Measurements from ENCODE around the gene GPC3. TPM values are rescaled to one million over a fixed set of nuclear protein-coding genes. Genes with fewer than 3 reads are reported as not detected.
"Not testable (repeated sequence)": the region's sequence is repeated elsewhere in the genome, so short reads cannot be mapped to it uniquely, and the experiment has no call there.

The GPC3 gene
- polyA plus RNA-seq, 3 donors = not detected

GRCh38 chrX:134020910-134021309, 35.5 kb upstream of the GPC3 start:
- peaks cover 0 to 2% (median 0%) of the 10 kb centered on the region in 7 donors for H3K9me3 Mint-ChIP-seq
- no peak overlapping the region for H3K27ac ChIP-seq (ENCODE audit: low read depth in 1 of 2, low read length in 2 of 2)
- intact Hi-C loops (cut with micrococcal nuclease) = no loop called here
- no peaks in the 10 kb centered on the region for H3K36me3 ChIP-seq (replicated peaks in 1 of 2; ENCODE audit: control insufficient read depth in 1 of 2, insufficient read depth in 2 of 2, low read length in 2 of 2)
- no peak overlapping the region for H3K4me2 ChIP-seq (replicated peaks; ENCODE audit: extremely low read depth, low read length, poor library complexity, severe bottlenecking)
- DNase-seq = no peak
- no CpG with 5 or more reads among the region's 2 CpGs for WGBS (ENCODE audit: insufficient coverage)
- no peak overlapping the region for H2AFZ ChIP-seq (ENCODE audit: insufficient read depth, low read depth, low read length, poor library complexity, severe bottlenecking)
- no peak overlapping the region for H3K27ac Mint-ChIP-seq
- H3K27me3 ChIP-seq (ENCODE audit: control insufficient read depth in 2 of 2, insufficient read depth in 2 of 2, low read length in 2 of 2) = no peaks in the 10 kb centered on the region
- H3K4me3 Mint-ChIP-seq = no peak overlapping the region
- H3K36me3 Mint-ChIP-seq = no peaks in the 10 kb centered on the region
- no peak for TF ChIP-seq CTCF (IDR thresholded peaks at IDR 0.05)
- peaks cover 0 to 3% (median 2%) of the 10 kb centered on the region in 3 donors for H3K27me3 Mint-ChIP-seq (ENCODE audit: low read depth in 3 of 3)
- H4K20me1 ChIP-seq (ENCODE audit: insufficient read depth, low read length) = no peaks in the 10 kb centered on the region
- no peaks in the 10 kb centered on the region for H3K9me3 ChIP-seq (replicated peaks in 1 of 2; ENCODE audit: control insufficient read depth in 1 of 2, insufficient read depth in 1 of 2, low read length in 2 of 2)
- no peak overlapping the region for H3K4me3 ChIP-seq (replicated peaks in 1 of 3; ENCODE audit: low read depth in 2 of 3, low read length in 3 of 3)
- H3K4me1 ChIP-seq (ENCODE audit: control insufficient read depth in 1 of 2, insufficient read depth in 2 of 2, low read length in 2 of 2) = peaks cover 0 to 5% of the 10 kb centered on the region in 2 donors
- no peaks in the 10 kb centered on the region for H3K4me1 Mint-ChIP-seq
- H3K9ac ChIP-seq (ENCODE audit: insufficient read depth, low read length, poor library complexity, severe bottlenecking) = no peak overlapping the region
- no peaks in the 10 kb centered on the region for H3K79me2 ChIP-seq (ENCODE audit: insufficient read depth, low read length)

DNA sequence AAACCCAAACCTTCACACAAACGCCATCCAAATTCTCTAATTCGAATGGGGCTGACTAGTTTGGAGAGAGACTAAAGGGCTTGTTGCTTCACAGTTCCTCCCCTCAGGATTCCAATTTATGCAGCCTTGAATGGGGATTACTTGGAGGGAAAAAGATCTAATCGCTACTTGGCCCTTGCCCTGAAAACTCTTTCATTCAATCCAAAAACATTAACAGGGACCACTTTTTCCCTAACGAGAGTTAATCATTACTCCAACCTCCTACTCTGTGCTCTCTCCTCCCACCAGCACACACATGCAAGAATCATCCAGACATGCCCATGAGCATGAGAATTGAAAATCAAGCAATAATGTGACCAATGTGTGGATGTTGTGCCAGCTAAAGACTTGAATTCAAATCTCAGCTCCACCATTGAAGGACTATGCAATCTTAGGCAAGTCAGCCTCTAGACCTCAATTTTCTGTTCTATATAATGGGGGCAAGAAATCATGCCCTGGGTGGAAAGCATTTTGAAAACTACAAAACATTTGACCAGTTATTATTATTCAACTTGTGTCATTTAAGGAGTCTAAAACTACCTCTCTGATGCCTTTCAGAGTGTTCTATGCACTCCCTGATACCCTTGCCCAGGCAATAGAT, 34.3 kb upstream of the GPC3 start:
- peaks cover 0 to 3% of the 10 kb centered on the region in 2 donors for H3K4me1 ChIP-seq (ENCODE audit: control insufficient read depth in 1 of 2, insufficient read depth in 2 of 2, low read length in 2 of 2)
- no peak overlapping the region for H2AFZ ChIP-seq (ENCODE audit: insufficient read depth, low read depth, low read length, poor library complexity, severe bottlenecking)
- no peak for TF ChIP-seq CTCF (IDR thresholded peaks at IDR 0.05)
- DNase-seq = no peak
- intact Hi-C loops (cut with micrococcal nuclease) = no loop called here
- H3K4me1 Mint-ChIP-seq = no peaks in the 10 kb centered on the region
- H3K9ac ChIP-seq (ENCODE audit: insufficient read depth, low read length, poor library complexity, severe bottlenecking) = no peak overlapping the region
- H3K9me3 ChIP-seq (replicated peaks in 1 of 2; ENCODE audit: control insufficient read depth in 1 of 2, insufficient read depth in 1 of 2, low read length in 2 of 2) = no peaks in the 10 kb centered on the region
- no peak overlapping the region for H3K27ac Mint-ChIP-seq
- H3K36me3 ChIP-seq (replicated peaks in 1 of 2; ENCODE audit: control insufficient read depth in 1 of 2, insufficient read depth in 2 of 2, low read length in 2 of 2) = no peaks in the 10 kb centered on the region
- no peak overlapping the region for H3K4me3 Mint-ChIP-seq
- H3K27me3 Mint-ChIP-seq (ENCODE audit: low read depth in 3 of 3) = peaks cover 0 to 3% (median 0%) of the 10 kb centered on the region in 3 donors
- WGBS (ENCODE audit: insufficient coverage) = 100% methylated on average over 1 of the region's 4 CpGs
- peaks cover 0 to 2% (median 0%) of the 10 kb centered on the region in 7 donors for H3K9me3 Mint-ChIP-seq
- no peak overlapping the region for H3K27ac ChIP-seq (ENCODE audit: low read depth in 1 of 2, low read length in 2 of 2)
- no peaks in the 10 kb centered on the region for H3K36me3 Mint-ChIP-seq
- H3K4me3 ChIP-seq (replicated peaks in 1 of 3; ENCODE audit: low read depth in 2 of 3, low read length in 3 of 3) = no peak overlapping the region
- H4K20me1 ChIP-seq (ENCODE audit: insufficient read depth, low read length) = no peaks in the 10 kb centered on the region
- H3K4me2 ChIP-seq (replicated peaks; ENCODE audit: extremely low read depth, low read length, poor library complexity, severe bottlenecking) = no peak overlapping the region
- no peaks in the 10 kb centered on the region for H3K27me3 ChIP-seq (ENCODE audit: control insufficient read depth in 2 of 2, insufficient read depth in 2 of 2, low read length in 2 of 2)
- no peaks in the 10 kb centered on the region for H3K79me2 ChIP-seq (ENCODE audit: insufficient read depth, low read length)

- H3K79me2 ChIP-seq (ENCODE audit: insufficient read depth, low read length); H3K4me2 ChIP-seq (replicated peaks; ENCODE audit: extremely low read depth, low read length, poor library complexity, severe bottlenecking); H3K27ac ChIP-seq (ENCODE audit: low read depth in 1 of 2, low read length in 2 of 2); H3K36me3 ChIP-seq (replicated peaks in 1 of 2; ENCODE audit: control insufficient read depth in 1 of 2, insufficient read depth in 2 of 2, low read length in 2 of 2); H3K9me3 Mint-ChIP-seq; H3K27me3 Mint-ChIP-seq (ENCODE audit: low read depth in 3 of 3); H3K36me3 Mint-ChIP-seq; H4K20me1 ChIP-seq (ENCODE audit: insufficient read depth, low read length); H3K9me3 ChIP-seq (replicated peaks in 1 of 2; ENCODE audit: control insufficient read depth in 1 of 2, insufficient read depth in 1 of 2, low read length in 2 of 2); H3K27me3 ChIP-seq (ENCODE audit: control insufficient read depth in 2 of 2, insufficient read depth in 2 of 2, low read length in 2 of 2); H3K27ac Mint-ChIP-seq; intact Hi-C loops (cut with micrococcal nuclease); H3K4me3 ChIP-seq (replicated peaks in 1 of 3; ENCODE audit: low read depth in 2 of 3, low read length in 3 of 3); H3K4me1 Mint-ChIP-seq; H2AFZ ChIP-seq (ENCODE audit: insufficient read depth, low read depth, low read length, poor library complexity, severe bottlenecking); H3K9ac ChIP-seq (ENCODE audit: insufficient read depth, low read length, poor library complexity, severe bottlenecking); H3K4me3 Mint-ChIP-seq; H3K4me1 ChIP-seq (ENCODE audit: control insufficient read depth in 1 of 2, insufficient read depth in 2 of 2, low read length in 2 of 2); DNase-seq: not testable (repeated sequence)
- WGBS (ENCODE audit: insufficient coverage) = no CpG with 5 or more reads among the region's 1 CpG
These were observed 30.9 kb upstream of the GPC3 start for GRCh38 chrX:134016309-134016708.
